ENCODE data around the gene TUBGCP3.

TUBGCP3 gene

DNA sequence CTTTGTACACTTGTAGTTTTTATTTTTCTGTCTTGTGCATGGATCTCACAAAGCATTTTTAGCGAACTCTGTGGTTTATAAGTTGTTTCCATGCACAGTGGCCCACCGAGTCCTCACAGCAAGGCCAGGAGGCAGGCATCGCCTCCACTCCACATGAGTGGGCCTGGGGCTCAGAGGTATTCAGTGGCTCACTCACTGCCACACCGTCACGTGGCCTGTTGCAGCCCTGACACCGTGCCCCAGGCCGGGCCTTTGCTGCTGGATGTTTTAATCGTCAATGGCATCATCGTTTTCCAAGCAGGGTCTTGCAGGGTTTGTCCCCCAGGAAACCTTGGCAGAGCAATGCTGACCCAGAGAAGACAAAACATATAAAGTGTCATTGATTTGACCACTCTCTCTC, 152.0 kb downstream of the TUBGCP3 start:
- DNase-seq: no peak
